GM12892 (cell line): ENCODE data around the gene PCBP1.

Experiments used
- DNase-seq: peaks from one replicate; pipeline ENCODE4 v3.0.0; 2011; ENCODE audit not compliant: insufficient read length
- FAIRE-seq: peaks from 2 replicates; lab custom pipeline; 2011; peaks lifted over from hg19 to GRCh38; lab: Jason Lieb, UNC
- POLR2A ChIP-seq: IDR thresholded peaks from 2 replicates; pipeline ENCODE4 v1.6.1; 2011; ENCODE audit warnings: low read depth, low read length, control low read depth
- POLR2AphosphoS5 ChIP-seq: IDR thresholded peaks from 2 replicates; pipeline ENCODE4 v1.6.1; 2011; ENCODE audit warnings: low read depth, low read length, control low read depth
- TAF1 ChIP-seq: IDR thresholded peaks from 2 replicates; pipeline ENCODE4 v1.6.1; 2011; ENCODE audit warnings: low read depth, mild to moderate bottlenecking, control low read depth, low read length, borderline replicate concordance

PCBP1 gene

GRCh38 chr2:70083344-70084156 lies 3.7 kb upstream of the PCBP1 start:
- FAIRE-seq, result peak; percentile 53
- DNase-seq, result peak; percentile 44
- TF ChIP-seq POLR2AphosphoS5, result no peak; the same call in none of the 2 replicates
- no peak; the same call in 1 of the 2 replicates for TF ChIP-seq POLR2A
- no peak for TF ChIP-seq TAF1

GRCh38 chr2:70084973-70085710 lies 2.1 kb upstream of the PCBP1 start:
- no peak for DNase-seq
- FAIRE-seq, result peak; percentile 58
- TF ChIP-seq POLR2A, result peak; percentile 34; the same call in 1 of the 2 replicates
- 0 out of 2 replicates have a peak, but pooled peaks have one; percentile 14 for TF ChIP-seq TAF1
- no peak for TF ChIP-seq POLR2AphosphoS5

DNA sequence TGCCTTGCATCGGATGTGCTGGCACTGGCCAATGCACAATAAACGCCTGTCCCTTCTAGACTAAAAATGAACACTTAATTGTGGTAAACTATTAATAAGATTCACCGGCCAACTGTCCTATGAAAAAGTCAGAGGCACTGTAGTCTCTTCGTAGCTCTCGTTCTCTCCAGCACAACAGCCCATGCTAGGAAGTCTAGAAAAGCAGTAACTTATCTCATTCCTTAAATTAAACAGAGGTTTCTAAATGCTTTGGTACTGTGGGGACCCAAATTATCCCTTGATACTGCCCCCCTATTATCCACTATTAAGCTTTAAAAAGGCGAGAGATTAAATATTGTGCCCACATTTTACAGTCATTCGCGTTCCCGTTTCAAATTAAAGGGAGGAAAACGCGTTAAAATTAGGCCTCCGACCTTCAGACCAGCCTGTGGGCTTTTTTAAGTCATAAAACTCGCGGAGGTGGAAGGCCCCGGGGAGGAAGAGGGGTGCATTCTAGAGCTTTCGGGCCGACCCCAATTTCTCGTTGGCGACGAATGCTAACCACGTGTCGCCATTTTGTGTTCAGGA lies 1.5 kb upstream of the PCBP1 start:
- DNase-seq (no peak), FAIRE-seq (no peak)

GRCh38 chr2:70086278-70086837 lies 919 bp upstream of the PCBP1 start:
- TF ChIP-seq POLR2A, result peak; percentile 81
- peak; percentile 87 for TF ChIP-seq TAF1
- peak; percentile 76 for TF ChIP-seq POLR2AphosphoS5
- no peak for FAIRE-seq
- peak; percentile 39 for DNase-seq

More for the DNA sequence above, 1.5 kb upstream of the PCBP1 start:
- TF ChIP-seq POLR2A (no peak), TAF1 (no peak), POLR2AphosphoS5 (no peak)

DNA sequence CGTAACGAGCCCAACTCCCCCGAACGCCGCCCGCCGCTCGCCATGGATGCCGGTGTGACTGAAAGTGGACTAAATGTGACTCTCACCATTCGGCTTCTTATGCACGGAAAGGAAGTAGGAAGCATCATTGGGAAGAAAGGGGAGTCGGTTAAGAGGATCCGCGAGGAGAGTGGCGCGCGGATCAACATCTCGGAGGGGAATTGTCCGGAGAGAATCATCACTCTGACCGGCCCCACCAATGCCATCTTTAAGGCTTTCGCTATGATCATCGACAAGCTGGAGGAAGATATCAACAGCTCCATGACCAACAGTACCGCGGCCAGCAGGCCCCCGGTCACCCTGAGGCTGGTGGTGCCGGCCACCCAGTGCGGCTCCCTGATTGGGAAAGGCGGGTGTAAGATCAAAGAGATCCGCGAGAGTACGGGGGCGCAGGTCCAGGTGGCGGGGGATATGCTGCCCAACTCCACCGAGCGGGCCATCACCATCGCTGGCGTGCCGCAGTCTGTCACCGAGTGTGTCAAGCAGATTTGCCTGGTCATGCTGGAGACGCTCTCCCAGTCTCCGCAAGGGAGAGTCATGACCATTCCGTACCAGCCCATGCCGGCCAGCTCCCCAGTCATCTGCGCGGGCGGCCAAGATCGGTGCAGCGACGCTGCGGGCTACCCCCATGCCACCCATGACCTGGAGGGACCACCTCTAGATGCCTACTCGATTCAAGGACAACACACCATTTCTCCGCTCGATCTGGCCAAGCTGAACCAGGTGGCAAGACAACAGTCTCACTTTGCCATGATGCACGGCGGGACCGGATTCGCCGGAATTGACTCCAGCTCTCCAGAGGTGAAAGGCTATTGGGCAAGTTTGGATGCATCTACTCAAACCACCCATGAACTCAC lies 673 bp downstream of the PCBP1 start:
- DNase-seq, result peak; percentile 32
- FAIRE-seq, result peak; percentile 77
- peak; percentile 77 for TF ChIP-seq POLR2AphosphoS5
- peak; percentile 69; the same call in 1 of the 2 replicates for TF ChIP-seq POLR2A
- TF ChIP-seq TAF1, result no peak; the same call in 1 of the 2 replicates

GRCh38 chr2:70088598-70089219 lies 1.4 kb downstream of the PCBP1 start:
- DNase-seq, result no peak

GRCh38 chr2:70089220-70089982 lies 2.1 kb downstream of the PCBP1 start:
- FAIRE-seq (no peak), DNase-seq (no peak)
- TF ChIP-seq TAF1, result no peak
- peak; percentile 51; the same call in 1 of the 2 replicates for TF ChIP-seq POLR2A
- TF ChIP-seq POLR2AphosphoS5, result peak; percentile 77; the same call in 1 of the 2 replicates

More at GRCh38 chr2:70088598-70089219, 1.4 kb downstream of the PCBP1 start:
- TF ChIP-seq TAF1 (no peak), POLR2AphosphoS5 (no peak), POLR2A (no peak)
- FAIRE-seq, result no peak

GRCh38 chr2:70089983-70090525 lies 2.8 kb downstream of the PCBP1 start:
- no peak for TF ChIP-seq TAF1
- peak; percentile 47; the same call in 1 of the 2 replicates for TF ChIP-seq POLR2AphosphoS5
- 0 out of 2 replicates have a peak, but pooled peaks have one; percentile 2 for TF ChIP-seq POLR2A
- DNase-seq (no peak), FAIRE-seq (no peak)

DNA sequence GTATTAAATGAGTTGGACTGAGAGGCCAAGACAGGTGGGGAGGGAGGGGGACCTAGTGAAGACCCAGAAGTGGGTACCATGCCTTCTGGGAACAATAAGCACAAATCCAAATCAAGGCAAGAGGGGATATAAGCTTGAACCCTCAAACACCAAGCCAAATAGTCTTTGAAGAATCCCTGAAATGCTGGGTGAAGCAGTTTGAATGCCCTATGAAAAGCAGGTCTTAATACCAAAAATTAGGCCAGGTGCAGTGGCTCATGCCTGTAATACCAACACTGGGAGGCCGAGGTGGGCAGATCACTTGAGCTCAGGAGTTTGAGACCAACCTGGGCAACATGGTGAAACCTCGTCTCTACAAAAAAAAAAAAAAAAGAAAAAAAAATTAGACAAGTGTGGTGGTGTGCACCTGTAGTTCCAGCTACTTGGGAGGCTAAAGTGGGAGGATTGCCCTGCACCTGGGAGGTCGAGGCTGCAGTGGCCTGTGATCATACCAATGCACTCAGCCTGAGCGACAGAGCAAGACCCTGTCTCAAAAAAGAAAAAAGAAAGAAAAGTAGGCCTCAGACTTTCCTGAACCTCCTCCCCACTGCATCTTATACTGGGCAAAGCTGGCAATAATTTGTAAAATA lies 3.5 kb downstream of the PCBP1 start:
- FAIRE-seq (no peak), DNase-seq (no peak)
- no peak for TF ChIP-seq POLR2AphosphoS5
- TF ChIP-seq TAF1, result no peak
- TF ChIP-seq POLR2A, result no peak
